GM23338 (cell line): ENCODE results near the gene DHX40. TPM values are rescaled to one million over a fixed set of nuclear protein-coding genes. Genes with fewer than 3 reads are reported as not detected.

Experiments
- ATAC-seq: fragments of 200-7000 bp; cut with Tn5 transposase; 3 replicates; pipeline ENCODE4 v1.9.1; 2020
- DNase-seq: peaks from one replicate; pipeline ENCODE4 v3.0.0-alpha.2; 2015; ENCODE audit warnings: low spot score
- H2AFZ ChIP-seq: fragments of 200-600 bp; sonication (generic); 2 replicates; pipeline ENCODE4 v1.8.0; 2016; ENCODE audit warnings: antibody characterized with exemption, mild to moderate bottlenecking, moderate library complexity
- H3F3A ChIP-seq: fragments of 200-600 bp; sonication (generic); replicated peaks from 2 replicates; pipeline ENCODE4 v1.8.0; 2017; ENCODE audit warnings: antibody characterized with exemption, mixed run types, low read depth
- H3K27ac ChIP-seq: fragments of 200-600 bp; sonication (generic); 2 replicates; pipeline ENCODE4 v1.6.1; 2016; ENCODE audit warnings: low read depth
- H3K27me3 ChIP-seq: fragments of 200-600 bp; sonication (generic); 2 replicates; pipeline ENCODE4 v1.8.0; 2016; ENCODE audit warnings: mild to moderate bottlenecking, mixed run types, moderate library complexity; ENCODE audit not compliant: insufficient read depth
- H3K36me3 ChIP-seq: fragments of 200-600 bp; sonication (generic); 2 replicates; pipeline ENCODE4 v1.8.0; 2016; ENCODE audit warnings: mild to moderate bottlenecking; ENCODE audit not compliant: insufficient read depth
- H3K4me1 ChIP-seq: fragments of 200-600 bp; sonication (generic); 2 replicates; pipeline ENCODE4 v1.8.0; 2016; ENCODE audit warnings: mild to moderate bottlenecking, moderate library complexity; ENCODE audit not compliant: insufficient read depth
- H3K4me2 ChIP-seq: fragments of 200-600 bp; sonication (generic); 2 replicates; pipeline ENCODE4 v1.7.1; 2017; ENCODE audit warnings: mixed run types
- H3K4me3 ChIP-seq: fragments of 200-600 bp; sonication (generic); 2 replicates; pipeline ENCODE4 v1.6.1; 2016; ENCODE audit warnings: mixed run types
- H3K79me2 ChIP-seq: fragments of 200-600 bp; sonication (generic); replicated peaks from 2 replicates; pipeline ENCODE4 v1.8.0; 2017; ENCODE audit warnings: mild to moderate bottlenecking; ENCODE audit not compliant: insufficient read depth
- H3K9me2 ChIP-seq: fragments of 200-600 bp; sonication (generic); 2 replicates; pipeline ENCODE4 v1.8.0; 2017; ENCODE audit not compliant: insufficient read depth
- H4K20me1 ChIP-seq: fragments of 200-600 bp; sonication (generic); replicated peaks from 2 replicates; pipeline ENCODE4 v1.8.0; 2017; ENCODE audit warnings: mild to moderate bottlenecking; ENCODE audit not compliant: insufficient read depth
- H3K27ac Mint-ChIP-seq: 2 replicates; pipeline ENCODE4 v1.8.0; 2020; ENCODE audit warnings: inconsistent platforms, mild to moderate bottlenecking, moderate library complexity, mixed read lengths
- H3K27me3 Mint-ChIP-seq: 3 replicates; pipeline ENCODE4 v1.8.0; 2022; ENCODE audit warnings: low read depth, mild to moderate bottlenecking, moderate library complexity, mixed read lengths, inconsistent platforms; ENCODE audit not compliant: insufficient read depth, poor library complexity
- H3K36me3 Mint-ChIP-seq: 3 replicates; pipeline ENCODE4 v1.8.0; 2021; ENCODE audit warnings: low read depth, mild to moderate bottlenecking, inconsistent platforms, moderate library complexity, mixed read lengths
- H3K4me1 Mint-ChIP-seq: 3 replicates; pipeline ENCODE4 v1.8.0; 2020; ENCODE audit warnings: mild to moderate bottlenecking, inconsistent platforms, mixed read lengths
- H3K4me3 Mint-ChIP-seq: 3 replicates; pipeline ENCODE4 v1.8.0; 2021; ENCODE audit warnings: moderate library complexity, mild to moderate bottlenecking, inconsistent platforms, mixed read lengths
- H3K9me3 Mint-ChIP-seq: 3 replicates; pipeline ENCODE4 v1.8.0; 2020; ENCODE audit warnings: moderate library complexity, mild to moderate bottlenecking, inconsistent platforms, mixed read lengths
- CTCF ChIP-seq, 2 experiments: fragments of 200-600 bp in 1 of 2; sonication (generic) in 1 of 2; conservative IDR thresholded peaks; 2 replicates each; pipeline versions ENCODE4 v1.5.1 to v1.6.1; 2016 to 2017; ENCODE audit warnings: antibody characterized with exemption in 2 of 2, low read depth in 2 of 2, mild to moderate bottlenecking in 2 of 2, moderate library complexity in 1 of 2
- EZH2phosphoT487 ChIP-seq: fragments of 200-600 bp; sonication (generic); IDR thresholded peaks from one replicate; pipeline ENCODE4 v1.8.1; 2018; ENCODE audit warnings: antibody characterized with exemption; ENCODE audit not compliant: unreplicated experiment
- NANOG ChIP-seq: IDR thresholded peaks from 2 replicates; pipeline ENCODE4 v1.6.1; 2016; ENCODE audit warnings: antibody characterized with exemption, borderline replicate concordance
- REST ChIP-seq: IDR thresholded peaks from one replicate; pipeline ENCODE4 v1.6.1; 2018; ENCODE audit warnings: antibody characterized with exemption; ENCODE audit not compliant: unreplicated experiment
- ZNF331 ChIP-seq: fragments of 250-450 bp; sonication (Bioruptor Pico); IDR thresholded peaks from 2 replicates; pipeline ENCODE4 v1.5.0; 2020; ENCODE audit warnings: low read depth, mild to moderate bottlenecking, moderate library complexity
- ZNF462 ChIP-seq: fragments of 250-450 bp; sonication (Bioruptor Pico); IDR thresholded peaks from 2 replicates; pipeline ENCODE4 v1.5.0; 2020; ENCODE audit warnings: mild to moderate bottlenecking, moderate library complexity
- polyA plus RNA-seq: library from polyadenylated mRNA; unstranded; fragments of >200 nt; fragmentation: Nextera tagmentation; extraction: Ambion mirVana; gene quantifications from 2 replicates; pipeline ENCODE4 v1.2.1, GENCODE V29; 2016
- total RNA-seq: library from RNA; depleted of rRNA; stranded (reverse); fragments of >200 nt; shearing (Covaris generic); gene quantifications from 2 replicates; pipeline ENCODE4 v1.2.3, GENCODE V29; 2014

Gene DHX40
- total and polyA plus RNA-seq, 2 experiments from 2014 or later, result 14.5 to 38.2 TPM

GRCh38 chr17:59634632-59635541 lies 69.5 kb downstream of the DHX40 start:
- peak overlapping the region; percentile 82; the same call in 1 of the 2 replicates for H3K27ac Mint-ChIP-seq
- peak overlapping the region; percentile 37 for H3K4me2 ChIP-seq
- TF ChIP-seq ZNF462 (CRISPR knock-in tag) (no peak), ZNF331 (CRISPR knock-in tag) (no peak), NANOG (no peak), EZH2phosphoT487 (no peak), CTCF (conservative IDR thresholded peaks at IDR 0.05; ENCODE audit: low read depth in 2 of 2) (no peak), REST (no peak)

More at GRCh38 chr17:59634632-59635541, 69.5 kb downstream of the DHX40 start:
- Histone ChIP-seq H3K9me2 (no peaks in the 10 kb centered on the region), H3K27me3 (no peaks in the 10 kb centered on the region), H2AFZ (no peak overlapping the region), H3K27ac (no peak overlapping the region), H3K4me3 (no peak overlapping the region), H3K36me3 (no peaks in the 10 kb centered on the region), H3F3A (no peaks in the 10 kb centered on the region), H3K79me2 (peaks cover 100% of the 10 kb centered on the region), H4K20me1 (peaks cover 51% of the 10 kb centered on the region), H3K4me1 (peaks cover 15% of the 10 kb centered on the region)
- Mint-ChIP-seq H3K9me3 (no peaks in the 10 kb centered on the region), H3K36me3 (peaks cover 16% of the 10 kb centered on the region; the same call in 2 of the 3 replicates), H3K27me3 (peaks cover 5% of the 10 kb centered on the region), H3K4me3 (peak overlapping the region; percentile 58), H3K4me1 (peaks cover 25% of the 10 kb centered on the region; the same call in 2 of the 3 replicates)
- ATAC-seq (no peak; the same call in 2 of the 3 replicates), DNase-seq (peak; percentile 67)
